Adipocyte (in vitro differentiated cells): Measurements from ENCODE around the gene OR52E1.

ENCODE experiments used
- DNase-seq: peaks from one replicate; pipeline ENCODE4 v3.0.0-alpha.2; 2015; ENCODE audit warnings: low read depth
- H3K27me3 ChIP-seq: replicated peaks from 2 replicates; pipeline ENCODE4 v1.7.0; 2013; ENCODE audit warnings: mild to moderate bottlenecking, low read length, moderate library complexity; ENCODE audit not compliant: control insufficient read depth, insufficient read depth
- H3K36me3 ChIP-seq: 2 replicates; pipeline ENCODE4 v1.7.0; 2013; ENCODE audit warnings: low read length, mild to moderate bottlenecking, moderate library complexity; ENCODE audit not compliant: control insufficient read depth, insufficient read depth, severe bottlenecking
- H3K4me1 ChIP-seq: 2 replicates; pipeline ENCODE4 v1.7.0; 2013; ENCODE audit warnings: mild to moderate bottlenecking, low read length, moderate library complexity; ENCODE audit not compliant: control insufficient read depth, insufficient read depth
- H3K4me3 ChIP-seq: 2 replicates; pipeline ENCODE4 v1.7.0; 2013; ENCODE audit warnings: mild to moderate bottlenecking, low read length, moderate library complexity
- H3K9ac ChIP-seq: 2 replicates; pipeline ENCODE4 v1.7.0; 2013; ENCODE audit warnings: mild to moderate bottlenecking, low read length, moderate library complexity
- H3K9me3 ChIP-seq: 2 replicates; pipeline ENCODE4 v1.7.0; 2013; ENCODE audit warnings: mild to moderate bottlenecking, low read length, moderate library complexity; ENCODE audit not compliant: control insufficient read depth

Gene OR52E1

DNA sequence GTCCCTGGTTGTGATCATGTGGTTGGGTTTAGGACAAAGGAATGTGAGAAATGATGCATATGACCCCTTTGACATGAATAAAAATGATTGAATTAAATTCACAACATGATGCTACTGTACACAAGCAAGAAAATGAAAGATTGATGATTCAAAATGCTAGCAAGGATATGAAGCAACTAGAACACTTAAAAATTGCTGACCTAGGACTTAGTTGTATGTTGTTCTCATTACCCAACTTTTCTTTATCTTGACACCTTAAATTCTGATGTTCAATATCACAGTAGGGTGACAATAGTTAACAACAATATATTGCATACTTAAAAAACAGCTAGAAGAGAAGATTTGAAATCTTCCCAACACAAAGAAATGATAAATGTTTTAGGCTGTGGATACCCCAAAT, 48.2 kb downstream of the OR52E1 start:
- DNase-seq, result no peak
- H3K36me3 ChIP-seq, result no peaks in the 10 kb centered on the region
- no peaks in the 10 kb centered on the region for H3K4me1 ChIP-seq
- no peak overlapping the region for H3K9ac ChIP-seq
- H3K9me3 ChIP-seq, result peaks cover 4% of the 10 kb centered on the region
- H3K27me3 ChIP-seq, result no peaks in the 10 kb centered on the region
- H3K4me3 ChIP-seq, result no peak overlapping the region

GRCh38 chr11:5118893-5119292, 49.5 kb downstream of the OR52E1 start:
- DNase-seq, result no peak
- no peak overlapping the region for H3K9ac ChIP-seq
- H3K27me3 ChIP-seq, result peaks cover 4% of the 10 kb centered on the region
- peaks cover 4% of the 10 kb centered on the region for H3K9me3 ChIP-seq
- no peaks in the 10 kb centered on the region for H3K4me1 ChIP-seq
- H3K36me3 ChIP-seq, result no peaks in the 10 kb centered on the region
- H3K4me3 ChIP-seq, result no peak overlapping the region
